GM12891 (cell line): ENCODE results near the gene UQCRH.
A peak's percentile ranks its signal among the peaks of the same experiment; 100 is the strongest.
"Not testable (repeated sequence)": the region's sequence is repeated elsewhere in the genome, so short reads cannot be mapped to it uniquely, and the experiment has no call there.

Experiments used
- DNase-seq: peaks from one replicate; pipeline ENCODE4 v3.0.0; 2011; ENCODE audit warnings: low spot score; ENCODE audit not compliant: insufficient read length
- FAIRE-seq: peaks from 2 replicates; lab custom pipeline; 2011; peaks lifted over from hg19 to GRCh38; lab: Jason Lieb, UNC
- PAX5 ChIP-seq: IDR thresholded peaks from 2 replicates; pipeline ENCODE4 v1.6.1; 2011; ENCODE audit warnings: low read length, moderate library complexity, mild to moderate bottlenecking; ENCODE audit not compliant: insufficient read depth, severe bottlenecking
- POLR2A ChIP-seq: IDR thresholded peaks from 2 replicates; pipeline ENCODE4 v1.6.1; 2011; ENCODE audit warnings: low read depth, low read length, control low read depth
- POLR2AphosphoS5 ChIP-seq: IDR thresholded peaks from 2 replicates; pipeline ENCODE4 v1.6.1; 2011; ENCODE audit warnings: low read depth, low read length, control low read depth
- POU2F2 ChIP-seq: IDR thresholded peaks from 2 replicates; pipeline ENCODE4 v1.6.1; 2011; ENCODE audit warnings: low read depth, mild to moderate bottlenecking, control low read depth, low read length, moderate library complexity
- SPI1 ChIP-seq: IDR thresholded peaks from 2 replicates; pipeline ENCODE4 v1.6.1; 2011; ENCODE audit warnings: low read depth, low read length, control low read depth

The UQCRH gene

DNA sequence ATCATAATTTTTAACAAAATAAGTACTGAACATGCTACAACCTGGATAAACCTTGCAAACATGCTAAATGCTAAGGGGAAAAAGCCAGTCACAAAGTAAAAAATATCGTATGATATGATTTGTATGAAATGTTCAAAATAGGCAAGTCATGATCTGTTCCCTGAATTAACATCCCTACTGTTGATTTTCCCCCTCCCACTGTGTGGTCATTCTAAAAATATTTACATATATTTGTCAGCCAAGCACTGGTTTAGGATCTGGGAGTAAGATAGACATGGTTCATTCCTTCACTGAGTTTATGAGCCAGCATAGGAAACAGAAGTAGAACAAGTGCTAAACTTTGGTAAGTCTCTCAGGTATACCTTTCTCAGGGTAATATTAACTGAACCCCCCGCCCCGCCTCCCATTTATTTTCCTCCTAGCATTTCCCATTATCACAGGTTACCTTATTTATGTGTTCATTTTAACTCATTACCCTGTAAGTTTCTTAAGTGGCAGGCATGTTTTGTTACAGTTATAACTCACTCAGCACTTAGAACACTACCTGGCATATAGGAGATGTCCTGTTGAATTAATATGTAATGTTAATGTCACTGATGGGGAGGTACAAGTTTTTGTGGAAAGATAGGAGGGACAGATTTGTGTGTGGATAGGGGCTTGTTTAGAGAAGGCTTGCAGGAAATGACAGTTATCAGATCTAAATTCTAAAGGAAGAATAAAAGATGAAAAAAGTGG, 12.3 kb downstream of the UQCRH start:
- FAIRE-seq: no peak
- no peak for DNase-seq
- no peak for TF ChIP-seq SPI1
- TF ChIP-seq POLR2AphosphoS5: no peak

GRCh38 chr1:46317323-46317722, 13.8 kb downstream of the UQCRH start:
- no peak for FAIRE-seq
- no peak for TF ChIP-seq POU2F2
- no peak for DNase-seq

DNA sequence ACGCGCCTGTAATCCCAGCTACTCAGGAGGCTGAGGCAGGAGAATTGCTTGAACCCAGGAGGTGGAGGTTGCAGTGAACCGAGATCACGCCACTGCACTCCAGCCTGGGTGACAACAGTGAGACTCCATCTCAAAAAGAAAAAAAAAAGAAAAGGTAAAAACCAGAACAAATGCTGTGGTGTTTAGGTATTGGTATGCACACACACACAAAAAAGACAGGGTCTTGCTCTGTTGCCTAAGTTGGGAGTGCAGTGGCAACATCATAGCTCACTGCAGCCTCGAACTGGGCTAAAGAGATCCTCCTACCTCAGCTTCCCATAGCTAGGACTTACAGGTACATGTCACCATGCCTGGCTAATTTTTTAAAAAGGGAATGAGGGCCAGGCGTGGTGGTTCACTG, 15.8 kb downstream of the UQCRH start:
- not testable (repeated sequence) for DNase-seq, FAIRE-seq

- DNase-seq, FAIRE-seq: not testable (repeated sequence)
Measured at GRCh38 chr1:46319960-46320914, 16.7 kb downstream of the UQCRH start.

- FAIRE-seq, DNase-seq: not testable (repeated sequence)
Measured at GRCh38 chr1:46322191-46322590, 18.7 kb downstream of the UQCRH start.

- peak; percentile 33 for FAIRE-seq
- peak; percentile 3; the same call in 1 of the 2 replicates for TF ChIP-seq SPI1
- TF ChIP-seq PAX5: peak; percentile 55
- DNase-seq: not testable (repeated sequence)
Measured at GRCh38 chr1:46325285-46326076, 22.0 kb downstream of the UQCRH start.

GRCh38 chr1:46328182-46328581, 24.7 kb downstream of the UQCRH start:
- DNase-seq, FAIRE-seq: not testable (repeated sequence)

DNA sequence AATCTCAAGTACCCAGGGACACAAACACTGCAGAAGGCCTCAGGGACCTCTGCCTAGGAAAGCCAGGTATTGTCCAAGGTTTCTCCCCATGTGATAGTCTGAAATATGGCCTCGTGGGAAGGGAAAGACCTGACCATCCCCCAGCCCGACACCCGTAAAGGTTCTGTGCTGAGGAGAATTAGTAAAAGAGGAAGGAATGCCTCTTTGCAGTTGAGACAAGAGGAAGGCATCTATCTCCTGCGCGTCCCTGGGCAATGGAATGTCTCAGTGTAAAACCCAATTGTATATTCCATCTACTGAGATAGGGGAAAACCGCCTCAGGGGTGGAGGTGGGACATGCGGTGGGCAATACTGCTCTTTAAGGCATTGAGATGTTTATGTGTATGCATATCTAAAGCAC, 26.3 kb downstream of the UQCRH start:
- not testable (repeated sequence) for FAIRE-seq

DNA sequence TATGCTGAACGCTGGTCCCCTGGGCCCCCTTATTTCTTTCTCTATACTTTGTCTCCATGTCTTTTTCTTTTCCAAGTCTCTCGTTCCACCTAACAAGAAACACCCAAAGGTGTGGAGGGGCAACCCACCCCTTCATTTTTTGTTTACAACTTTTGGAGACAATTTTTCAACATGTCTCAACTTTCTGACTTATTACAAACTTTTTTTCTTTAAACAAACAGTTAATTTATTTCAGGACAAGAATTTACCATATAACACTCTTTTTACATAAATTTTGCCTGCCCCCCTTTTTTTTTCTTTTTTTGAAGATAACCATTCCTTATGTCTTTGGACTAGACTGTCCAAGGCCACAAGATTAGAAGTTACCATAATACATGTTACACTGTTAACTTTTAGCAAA, 26.9 kb downstream of the UQCRH start:
- FAIRE-seq, DNase-seq: not testable (repeated sequence)

More for the DNA sequence above, 26.3 kb downstream of the UQCRH start:
- not testable (repeated sequence) for DNase-seq

DNA sequence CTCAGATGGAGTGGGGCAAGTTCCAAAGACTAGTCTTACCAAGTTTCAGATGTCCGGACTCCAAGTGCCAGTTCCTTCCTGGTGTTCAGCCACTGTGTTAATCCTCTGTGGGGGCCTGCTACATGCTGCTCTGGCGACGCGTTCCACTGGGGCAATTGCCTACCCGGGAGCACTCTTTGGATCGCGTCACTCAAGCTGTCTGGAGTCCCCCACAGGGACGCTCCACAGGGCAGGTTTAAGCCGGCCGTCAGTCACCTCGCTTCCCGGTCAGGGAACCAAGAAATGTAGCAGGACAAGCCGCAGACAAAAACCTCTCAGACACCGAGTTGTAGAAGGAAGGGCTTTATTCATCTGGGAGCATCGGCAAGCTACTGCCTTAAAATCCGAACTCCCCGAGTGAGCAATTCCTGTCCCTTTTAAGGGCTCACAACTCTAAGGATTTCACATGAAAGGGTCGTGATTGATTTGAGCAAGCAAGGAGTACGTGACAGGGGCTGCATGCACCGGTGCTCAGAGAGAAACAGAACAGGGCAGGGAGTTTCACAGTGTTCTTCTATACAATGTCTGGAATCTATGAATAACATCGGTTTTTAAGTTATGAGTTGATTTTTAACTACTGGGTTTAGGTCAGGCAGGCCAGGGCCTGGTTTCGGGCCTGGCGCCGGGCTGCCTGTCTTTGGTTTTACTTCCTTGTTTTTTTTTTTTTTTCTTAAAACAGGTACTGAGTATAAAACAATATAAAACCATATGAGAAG, 28.5 kb downstream of the UQCRH start:
- DNase-seq: not testable (repeated sequence)
- peak; percentile 52 for FAIRE-seq

GRCh38 chr1:46333300-46334029, 30.0 kb downstream of the UQCRH start:
- TF ChIP-seq SPI1 (no peak), POU2F2 (peak; percentile 70; the same call in 1 of the 2 replicates), POLR2AphosphoS5 (peak; percentile 56; the same call in 1 of the 2 replicates), POLR2A (peak; percentile 66; the same call in 1 of the 2 replicates)
- no peak for DNase-seq
- FAIRE-seq: peak; percentile 92
